GM21825 (cell line): ENCODE measurements around the gene NBPF10.
"Not testable (repeated sequence)": the region's sequence is repeated elsewhere in the genome, so short reads cannot be mapped to it uniquely, and the experiment has no call there.

Source experiments
- ATAC-seq: cut with Tn5 transposase; IDR thresholded peaks from one replicate; pipeline ENCODE4 v1.9.1; 2021; ENCODE audit warnings: mild to moderate bottlenecking, moderate library complexity; ENCODE audit not compliant: unreplicated experiment

Gene NBPF10, protein sequence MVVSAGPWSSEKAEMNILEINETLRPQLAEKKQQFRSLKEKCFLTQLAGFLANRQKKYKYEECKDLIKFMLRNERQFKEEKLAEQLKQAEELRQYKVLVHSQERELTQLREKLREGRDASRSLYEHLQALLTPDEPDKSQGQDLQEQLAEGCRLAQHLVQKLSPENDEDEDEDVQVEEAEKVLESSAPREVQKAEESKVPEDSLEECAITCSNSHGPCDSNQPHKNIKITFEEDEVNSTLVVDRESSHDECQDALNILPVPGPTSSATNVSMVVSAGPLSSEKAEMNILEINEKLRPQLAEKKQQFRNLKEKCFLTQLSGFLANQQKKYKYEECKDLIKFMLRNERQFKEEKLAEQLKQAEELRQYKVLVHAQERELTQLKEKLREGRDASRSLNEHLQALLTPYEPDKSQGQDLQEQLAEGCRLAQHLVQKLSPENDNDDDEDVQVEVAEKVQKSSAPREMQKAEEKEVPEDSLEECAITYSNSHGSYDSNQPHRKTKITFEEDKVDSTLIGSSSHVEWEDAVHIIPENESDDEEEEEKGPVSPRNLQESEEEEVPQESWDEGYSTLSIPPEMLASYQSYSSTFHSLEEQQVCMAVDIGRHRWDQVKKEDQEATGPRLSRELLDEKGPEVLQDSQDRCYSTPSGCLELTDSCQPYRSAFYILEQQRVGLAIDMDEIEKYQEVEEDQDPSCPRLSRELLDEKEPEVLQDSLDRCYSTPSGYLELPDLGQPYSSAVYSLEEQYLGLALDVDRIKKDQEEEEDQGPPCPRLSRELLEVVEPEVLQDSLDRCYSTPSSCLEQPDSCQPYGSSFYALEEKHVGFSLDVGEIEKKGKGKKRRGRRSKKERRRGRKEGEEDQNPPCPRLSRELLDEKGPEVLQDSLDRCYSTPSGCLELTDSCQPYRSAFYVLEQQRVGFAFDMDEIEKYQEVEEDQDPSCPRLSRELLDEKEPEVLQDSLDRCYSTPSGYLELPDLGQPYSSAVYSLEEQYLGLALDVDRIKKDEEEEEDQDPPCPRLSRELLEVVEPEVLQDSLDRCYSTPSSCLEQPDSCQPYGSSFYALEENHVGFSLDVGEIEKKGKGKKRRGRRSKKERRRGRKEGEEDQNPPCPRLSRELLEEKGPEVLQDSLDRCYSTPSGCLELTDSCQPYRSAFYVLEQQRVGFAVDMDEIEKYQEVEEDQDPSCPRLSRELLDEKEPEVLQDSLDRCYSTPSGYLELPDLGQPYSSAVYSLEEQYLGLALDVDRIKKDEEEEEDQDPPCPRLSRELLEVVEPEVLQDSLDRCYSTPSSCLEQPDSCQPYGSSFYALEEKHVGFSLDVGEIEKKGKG (N-terminal part only)

DNA sequence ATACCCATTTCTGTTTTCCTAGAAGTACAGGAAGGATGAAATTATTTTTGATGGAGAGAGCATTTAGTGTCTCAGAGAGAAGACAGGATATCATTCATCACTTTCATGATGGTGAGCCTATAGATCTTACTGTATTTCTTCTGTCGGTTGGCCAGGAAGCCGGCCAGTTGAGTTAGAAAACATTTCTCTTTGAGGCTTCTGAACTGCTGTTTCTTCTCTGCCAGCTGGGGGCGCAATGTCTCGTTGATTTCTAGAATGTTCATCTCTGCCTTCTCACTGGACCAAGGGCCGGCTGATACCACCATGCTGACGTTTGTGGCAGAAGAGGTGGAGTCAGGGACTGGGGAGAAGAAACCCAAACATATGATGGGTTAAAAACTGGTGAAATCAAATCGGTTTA lies at the start of gene NBPF10:
Gene NBPF10, minus strand, starts transcription at position 340 of the 400 bp plus-strand sequence. Its CDS starts 35 bp downstream, at position 305.
- not testable (repeated sequence) for ATAC-seq

- not testable (repeated sequence) for ATAC-seq
Measured at GRCh38 chr1:146174531-146174930, 29.9 kb upstream of the NBPF10 start.

- not testable (repeated sequence) for ATAC-seq
Measured at GRCh38 chr1:146167740-146168139, 23.1 kb upstream of the NBPF10 start.

DNA sequence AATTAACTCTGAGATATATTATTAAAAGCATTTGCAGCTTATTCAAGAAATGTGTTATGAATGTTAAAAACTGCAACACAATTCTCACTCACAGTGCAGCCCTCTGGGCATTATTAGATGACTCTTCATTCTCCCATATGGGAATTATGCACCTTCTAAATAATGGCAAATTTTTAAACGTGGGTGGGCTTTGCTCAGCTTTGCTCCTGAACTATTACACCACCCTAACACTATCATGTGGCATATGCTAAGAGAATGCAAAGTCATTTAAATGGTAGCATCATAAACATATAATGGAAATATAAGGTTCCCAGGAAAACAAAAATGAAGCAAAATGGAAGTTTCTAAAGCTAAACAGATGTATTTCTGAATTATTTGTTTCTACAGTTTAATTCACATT lies 22.7 kb upstream of the NBPF10 start:
- not testable (repeated sequence) for ATAC-seq
